GM19463 (cell line): ENCODE measurements around the gene MCF2L.

Experiments used
- ATAC-seq: cut with Tn5 transposase; IDR thresholded peaks from one replicate; pipeline ENCODE4 v1.9.1; 2021; ENCODE audit warnings: mild to moderate bottlenecking, moderate library complexity; ENCODE audit not compliant: unreplicated experiment

The MCF2L gene

GRCh38 chr13:113080901-113081521 is 112.0 kb downstream of the MCF2L start:
- ATAC-seq: no peak

DNA sequence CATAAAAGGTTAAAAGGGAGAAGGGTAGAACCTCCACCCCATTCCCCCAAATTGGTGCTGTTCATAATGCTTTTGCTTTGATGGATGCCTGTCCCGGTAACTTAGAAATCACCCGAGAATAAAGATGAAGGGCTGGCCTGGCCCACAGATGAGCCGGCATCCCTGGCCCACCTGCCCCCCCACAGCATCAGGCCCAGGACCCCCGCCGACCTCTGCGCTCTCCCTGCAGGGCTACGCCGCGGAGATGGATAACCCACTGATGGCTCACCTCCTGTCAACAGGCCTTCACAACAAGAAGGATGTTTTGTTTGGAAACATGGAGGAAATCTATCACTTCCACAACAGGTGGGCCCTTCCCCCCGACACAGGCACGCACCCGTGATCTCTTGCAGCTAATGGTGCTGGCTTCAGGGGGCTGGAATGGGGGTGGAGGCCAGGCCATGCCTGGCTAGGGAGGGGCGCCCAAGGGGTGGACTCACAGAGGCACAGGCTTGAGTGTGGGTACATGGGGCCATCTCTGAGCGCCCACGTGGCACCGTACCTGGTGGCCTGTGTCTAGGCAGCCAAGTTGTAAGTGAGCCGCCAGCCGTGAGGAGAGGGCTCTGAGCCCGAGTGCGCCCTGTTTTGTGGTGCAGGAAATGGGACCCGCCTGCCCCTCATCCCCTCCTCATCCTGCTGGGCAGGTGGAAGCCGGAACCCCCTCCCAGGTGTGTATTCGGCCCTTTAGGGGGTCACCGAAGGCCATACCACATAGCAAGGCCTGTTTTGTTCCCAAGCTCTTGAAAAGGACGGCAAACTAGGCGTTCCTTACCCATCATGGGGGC is 113.4 kb downstream of the MCF2L start:
- no peak for ATAC-seq

- ATAC-seq: no peak
Measured at GRCh38 chr13:113083022-113083373, 114.0 kb downstream of the MCF2L start.

DNA sequence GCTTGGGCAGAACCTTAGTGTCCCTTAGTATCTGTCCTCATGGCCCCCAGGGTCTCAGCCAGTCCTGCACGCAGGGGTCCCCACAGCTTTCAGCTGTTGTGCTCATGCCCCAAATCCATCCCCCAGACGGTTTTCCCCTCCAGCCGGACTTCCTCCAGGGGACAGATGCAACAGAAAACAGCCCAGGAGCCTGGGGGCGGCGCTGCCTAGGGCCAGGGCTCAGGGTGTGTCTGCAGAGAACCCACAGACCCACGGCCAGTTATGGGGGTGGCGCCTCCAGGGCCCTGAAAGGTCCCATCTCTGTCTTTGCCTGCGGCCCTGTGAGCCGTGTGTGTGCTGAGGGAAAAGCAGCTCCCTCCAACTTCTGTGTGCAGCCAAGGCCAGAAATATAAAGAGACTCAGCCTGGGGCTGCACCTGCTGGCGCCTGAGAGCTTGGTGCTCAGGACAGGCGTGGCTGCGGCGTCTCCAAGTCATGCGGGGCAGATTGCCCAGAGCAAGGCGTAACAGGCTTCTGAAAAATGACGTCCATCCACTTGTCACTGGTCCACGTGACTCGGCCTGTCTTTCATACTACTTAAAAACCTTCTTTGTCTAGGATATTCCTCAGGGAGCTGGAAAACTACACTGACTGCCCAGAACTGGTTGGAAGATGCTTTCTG is 114.5 kb downstream of the MCF2L start:
- no peak for ATAC-seq

DNA sequence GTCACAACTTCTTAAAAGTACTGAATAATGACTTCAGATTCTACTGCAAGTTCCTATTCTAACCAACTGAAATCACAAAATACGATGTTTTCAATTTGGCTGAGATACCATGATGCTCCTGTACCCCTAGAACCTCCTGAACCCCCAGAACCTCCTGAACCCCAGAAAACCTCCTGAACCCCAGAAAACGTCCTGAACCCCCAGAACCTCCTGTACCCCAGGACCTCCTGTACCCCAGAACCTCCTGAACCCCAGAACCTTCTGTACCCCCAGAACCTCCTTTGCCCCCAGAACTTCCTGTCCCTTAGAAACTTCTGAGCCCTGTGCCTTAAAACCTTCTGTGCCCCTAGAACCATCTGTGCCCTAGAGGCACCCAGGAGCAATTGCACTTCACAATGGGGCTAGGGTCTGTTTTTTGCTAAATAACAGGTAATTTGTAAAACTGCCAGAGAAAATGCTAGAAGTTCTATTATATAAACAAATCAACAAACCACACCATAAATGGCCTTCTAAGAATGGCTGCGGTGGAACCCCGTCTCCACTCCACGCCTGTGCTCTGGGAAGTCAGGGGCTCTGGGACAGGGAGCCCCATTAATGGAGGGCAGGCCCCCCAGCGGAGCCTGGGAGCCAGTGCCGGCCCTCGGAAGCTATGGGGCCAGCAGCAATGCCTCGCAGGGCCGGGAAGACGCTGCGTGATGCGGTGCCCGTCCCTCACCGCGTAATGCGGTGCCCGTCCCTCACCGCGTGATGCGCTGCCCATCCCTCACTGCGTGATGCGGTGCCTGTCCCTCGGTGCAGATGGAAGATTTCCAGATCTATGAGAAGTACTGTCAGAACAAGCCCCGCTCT is 115.3 kb downstream of the MCF2L start:
- ATAC-seq: no peak

DNA sequence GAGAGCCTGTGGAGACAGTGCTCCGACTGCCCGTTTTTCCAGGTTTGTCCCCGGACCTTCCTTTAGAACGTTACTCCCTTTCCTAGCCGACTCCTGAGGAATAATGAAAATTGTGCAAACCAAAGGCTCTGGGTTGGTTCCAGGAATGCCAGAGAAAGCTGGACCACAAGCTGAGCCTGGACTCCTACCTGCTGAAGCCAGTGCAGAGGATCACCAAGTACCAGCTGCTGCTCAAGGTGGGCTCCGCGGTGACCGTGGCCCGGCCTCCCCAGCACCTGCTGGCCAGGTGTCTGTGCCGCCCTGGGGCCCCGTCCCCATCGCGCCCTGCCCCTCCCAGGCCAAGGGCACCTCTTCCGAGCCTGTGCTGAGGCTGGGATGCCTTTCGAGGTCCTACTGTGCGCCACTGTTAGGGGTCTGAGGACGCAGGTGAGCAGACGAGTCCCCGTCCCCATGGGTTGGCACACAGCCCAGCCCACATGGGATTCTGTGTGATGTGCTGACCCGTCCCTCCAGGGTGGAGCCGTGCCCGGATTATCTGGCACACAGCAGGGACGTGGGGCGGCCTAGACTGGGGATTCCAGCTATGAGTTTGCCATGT is 116.0 kb downstream of the MCF2L start:
- ATAC-seq: no peak

DNA sequence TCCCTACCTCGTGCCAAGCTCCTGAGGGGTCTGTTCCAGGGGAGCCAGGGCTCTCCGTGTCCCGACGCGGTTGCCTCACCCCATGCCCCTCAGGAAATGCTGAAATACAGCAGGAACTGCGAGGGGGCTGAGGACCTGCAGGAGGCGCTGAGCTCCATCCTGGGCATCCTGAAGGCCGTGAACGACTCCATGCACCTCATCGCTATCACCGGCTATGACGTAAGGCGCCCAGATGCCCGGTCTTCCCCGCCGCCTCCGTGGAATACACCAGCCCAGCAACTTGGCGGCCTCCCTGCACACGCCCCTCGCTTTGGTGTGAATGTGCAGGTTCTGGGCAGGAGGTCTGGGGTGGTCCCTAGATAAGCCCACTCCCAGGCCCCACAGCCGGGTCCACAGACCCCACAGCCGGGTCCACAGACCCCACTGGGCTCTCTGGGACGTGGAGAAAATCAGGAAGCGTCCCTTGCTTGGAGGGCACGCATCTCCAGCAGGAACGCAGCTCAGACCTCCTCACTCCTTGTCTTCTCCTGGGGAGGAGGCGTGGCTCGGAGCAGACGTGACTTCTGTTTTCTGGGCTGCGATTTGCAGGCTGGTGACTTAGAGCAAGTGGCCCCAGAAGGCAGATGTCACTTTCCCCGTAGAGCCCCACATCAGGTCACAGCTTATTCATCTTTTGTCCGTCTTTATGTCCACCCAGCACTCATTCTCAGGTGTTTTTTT is 117.2 kb downstream of the MCF2L start:
- no peak for ATAC-seq

DNA sequence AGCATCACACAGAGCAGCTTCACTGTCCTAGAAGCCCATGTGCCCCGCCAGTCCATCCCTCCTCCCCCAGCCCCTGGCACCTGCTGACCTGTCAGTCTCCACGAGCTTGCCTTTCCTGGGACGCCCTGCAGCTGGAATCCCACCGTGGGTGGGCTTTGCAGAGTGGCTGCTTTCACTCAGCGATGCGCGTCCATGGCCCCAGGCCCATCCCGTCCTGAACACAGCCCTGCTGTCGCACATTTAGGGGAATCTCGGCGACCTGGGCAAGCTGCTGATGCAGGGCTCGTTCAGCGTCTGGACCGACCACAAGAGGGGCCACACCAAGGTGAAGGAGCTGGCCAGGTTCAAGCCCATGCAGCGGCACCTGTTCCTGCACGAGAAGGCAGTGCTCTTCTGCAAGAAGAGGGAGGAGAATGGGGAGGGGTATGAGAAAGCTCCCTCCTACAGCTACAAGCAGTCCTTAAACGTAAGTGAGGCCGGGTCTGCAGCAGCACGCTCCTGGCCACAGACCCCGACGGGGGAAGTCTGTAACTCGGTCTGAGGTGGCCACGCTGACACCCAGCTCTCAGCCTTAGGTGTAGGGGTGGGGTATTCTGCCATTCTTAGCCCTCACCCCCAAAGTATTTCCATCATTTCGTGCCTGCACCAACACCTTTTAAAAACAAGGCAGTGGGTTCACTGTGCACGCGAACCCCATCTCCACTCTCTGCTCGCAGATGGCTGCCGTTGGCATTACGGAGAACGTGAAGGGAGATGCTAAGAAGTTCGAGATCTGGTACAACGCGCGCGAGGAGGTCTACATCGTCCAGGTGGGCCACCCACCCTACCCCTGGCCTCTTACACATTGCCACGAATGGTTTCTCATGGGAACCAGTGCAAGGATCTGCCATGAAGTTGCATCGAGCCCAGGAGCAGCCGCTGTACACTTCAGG is 118.2 kb downstream of the MCF2L start:
- no peak for ATAC-seq

DNA sequence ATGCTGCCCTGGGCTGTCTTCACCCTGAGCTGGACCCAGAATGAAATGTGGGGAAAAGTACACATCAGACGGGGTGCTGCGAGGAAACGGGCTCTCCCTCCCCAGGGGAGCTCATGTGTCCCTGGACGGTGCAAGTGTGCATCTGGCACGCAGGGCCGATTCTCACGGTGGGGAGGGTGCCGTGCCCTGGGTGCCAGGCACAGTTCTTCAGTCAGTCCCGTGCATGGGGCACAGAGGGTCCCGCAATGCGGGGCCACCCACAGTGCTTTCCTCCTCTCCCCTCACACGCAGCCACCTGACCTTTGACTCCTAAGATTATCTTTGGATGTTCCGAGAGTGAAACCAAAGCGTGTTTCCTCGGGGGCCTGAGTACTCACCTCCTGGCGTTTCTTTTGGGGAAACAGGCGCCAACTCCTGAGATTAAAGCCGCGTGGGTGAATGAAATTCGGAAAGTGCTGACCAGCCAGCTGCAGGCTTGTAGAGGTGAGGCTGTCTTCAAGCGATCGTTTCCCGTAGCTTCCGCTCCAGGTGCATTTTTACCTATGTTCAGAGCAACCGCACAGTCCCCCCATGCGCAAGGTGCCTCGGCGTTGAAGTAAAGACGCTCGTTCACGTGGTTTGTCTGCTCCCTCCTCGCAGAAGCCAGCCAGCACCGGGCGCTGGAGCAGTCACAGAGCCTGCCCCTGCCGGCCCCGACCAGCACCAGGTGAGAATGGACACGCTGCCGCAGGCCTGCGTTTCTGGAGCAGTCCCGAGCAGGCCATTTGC is 119.1 kb downstream of the MCF2L start:
- no peak for ATAC-seq

DNA sequence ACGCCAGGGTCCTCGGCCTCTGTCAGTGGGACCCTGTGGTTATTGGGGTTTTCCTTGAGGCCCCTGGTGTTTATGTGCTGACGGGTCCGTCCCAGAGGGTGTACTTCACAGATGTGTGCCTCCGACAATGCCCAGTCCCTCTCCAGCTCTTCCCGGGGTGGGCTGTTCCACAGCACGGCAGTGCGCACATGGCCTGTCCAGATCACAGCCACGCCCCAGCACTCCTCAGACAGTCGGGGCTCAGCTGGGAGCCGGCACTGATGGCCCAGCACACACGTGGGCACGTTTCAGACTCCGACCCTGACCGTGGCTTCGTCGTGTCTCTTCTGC is 119.6 kb downstream of the MCF2L start:
- no peak for ATAC-seq

GRCh38 chr13:113089693-113090414 is 120.8 kb downstream of the MCF2L start:
- no peak for ATAC-seq

- no peak for ATAC-seq
Measured at GRCh38 chr13:113090415-113090770, 121.4 kb downstream of the MCF2L start.

- no peak for ATAC-seq
Measured at GRCh38 chr13:113090806-113091205, 121.8 kb downstream of the MCF2L start.

DNA sequence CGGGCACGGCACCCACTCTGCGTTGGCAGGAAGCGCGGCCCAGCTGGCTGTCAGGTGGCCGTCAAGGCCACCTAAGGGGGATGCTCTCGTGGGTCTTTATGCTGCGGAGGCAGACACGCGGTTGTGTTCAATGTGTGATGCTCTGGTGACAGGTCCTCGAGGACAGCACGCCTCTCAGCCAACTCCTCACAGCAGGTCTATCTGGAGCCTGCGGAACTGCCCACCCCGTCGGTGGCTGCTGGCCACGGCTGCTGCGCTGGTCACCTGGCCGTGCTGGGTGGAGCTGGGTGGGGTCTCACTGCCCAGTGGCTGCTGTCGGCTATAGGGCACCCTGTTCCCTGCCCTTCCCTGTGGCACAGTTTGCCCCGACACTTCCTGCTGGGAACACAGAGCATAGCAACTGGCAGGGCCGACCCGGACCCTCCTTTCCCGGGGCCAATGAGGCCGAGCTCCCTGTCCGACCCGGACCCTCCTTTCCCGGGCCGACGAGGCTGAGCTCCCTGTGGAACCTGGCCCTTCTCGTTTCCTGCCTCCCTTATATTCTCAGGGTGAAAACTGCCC is 122.3 kb downstream of the MCF2L start:
- ATAC-seq: no peak

GRCh38 chr13:113091891-113092775 is 123.1 kb downstream of the MCF2L start:
- no peak for ATAC-seq

DNA sequence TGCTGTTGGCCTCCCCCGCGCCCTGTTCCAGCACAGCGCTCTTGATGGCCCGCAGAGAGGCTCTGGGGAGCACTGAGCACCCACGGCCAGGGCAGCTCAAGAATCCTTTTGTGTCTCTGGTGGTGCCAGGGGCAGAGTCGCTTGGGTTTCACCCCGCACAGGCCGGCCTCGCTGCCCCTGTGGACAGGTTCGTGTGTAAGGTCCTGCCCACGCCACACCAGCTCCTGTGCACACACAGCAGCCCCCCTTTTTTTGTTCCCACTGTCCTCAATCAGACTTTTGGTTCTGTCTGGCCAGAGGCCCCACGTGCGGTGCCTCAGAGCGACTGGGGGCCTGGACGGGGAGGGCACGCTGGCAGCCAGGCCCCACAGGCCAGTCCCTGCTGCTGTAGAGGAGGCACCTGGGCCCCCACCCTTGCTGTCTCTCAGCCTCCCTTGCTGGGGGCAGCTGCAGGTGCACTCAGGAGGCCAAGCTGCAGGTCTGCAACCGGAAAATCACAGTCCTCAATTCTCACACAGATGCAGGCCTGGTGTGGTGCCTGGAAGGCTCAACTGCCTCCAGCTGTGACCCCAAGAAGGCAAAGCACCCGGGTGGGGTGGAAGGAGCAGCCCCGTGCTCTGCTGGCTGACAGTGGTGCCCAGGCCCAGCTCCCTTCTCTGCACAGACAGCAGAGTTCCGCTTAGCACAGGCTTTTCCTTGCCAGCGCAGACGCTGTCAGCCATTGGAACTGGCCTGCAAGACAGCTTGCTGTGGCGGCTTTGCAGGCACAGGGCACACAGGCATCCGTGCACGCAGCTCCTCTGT is 124.0 kb downstream of the MCF2L start:
- ATAC-seq: no peak
